MM.1S (cell line): ENCODE measurements around the gene SLCO2B1.

Experiments used
- EZH2 ChIP-seq: fragments of 300-600 bp; sonication (generic); optimal IDR thresholded peaks from 2 replicates; pipeline ENCODE3; 2017; ENCODE audit warnings: low read depth, mild to moderate bottlenecking, antibody characterized with exemption, low read length, mixed read lengths
- EZH2phosphoT487 ChIP-seq: fragments of 300-600 bp; sonication (generic); IDR thresholded peaks from 2 replicates; pipeline ENCODE4 v1.6.1; 2018; ENCODE audit warnings: antibody characterized with exemption, low read length
- TF ChIP-seq, protein P1 (sequence below): fragments of 300-600 bp; sonication (generic); IDR thresholded peaks from 2 replicates; pipeline ENCODE4 v1.5.1; 2016; ENCODE audit warnings: antibody characterized with exemption, low read length, mixed read lengths

DNA sequence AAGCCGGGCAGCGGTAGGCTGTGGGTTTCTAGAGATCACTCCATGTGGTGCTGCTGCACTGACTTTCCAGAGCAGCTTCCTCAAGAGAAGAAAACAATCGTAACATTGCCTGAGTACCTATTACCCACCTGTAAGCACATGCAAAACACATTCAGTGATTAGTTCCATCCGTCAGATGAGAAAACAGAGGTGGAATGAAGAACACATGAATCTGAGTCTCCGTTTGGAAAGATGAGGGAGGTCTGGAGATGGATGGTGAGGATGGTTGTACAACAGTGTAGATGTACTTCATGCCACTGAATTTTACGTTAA lies 7.5 kb upstream of the SLCO2B1 start:
- TF ChIP-seq EZH2 (no peak), EZH2phosphoT487 (no peak)
- TF ChIP-seq, protein P1, sequence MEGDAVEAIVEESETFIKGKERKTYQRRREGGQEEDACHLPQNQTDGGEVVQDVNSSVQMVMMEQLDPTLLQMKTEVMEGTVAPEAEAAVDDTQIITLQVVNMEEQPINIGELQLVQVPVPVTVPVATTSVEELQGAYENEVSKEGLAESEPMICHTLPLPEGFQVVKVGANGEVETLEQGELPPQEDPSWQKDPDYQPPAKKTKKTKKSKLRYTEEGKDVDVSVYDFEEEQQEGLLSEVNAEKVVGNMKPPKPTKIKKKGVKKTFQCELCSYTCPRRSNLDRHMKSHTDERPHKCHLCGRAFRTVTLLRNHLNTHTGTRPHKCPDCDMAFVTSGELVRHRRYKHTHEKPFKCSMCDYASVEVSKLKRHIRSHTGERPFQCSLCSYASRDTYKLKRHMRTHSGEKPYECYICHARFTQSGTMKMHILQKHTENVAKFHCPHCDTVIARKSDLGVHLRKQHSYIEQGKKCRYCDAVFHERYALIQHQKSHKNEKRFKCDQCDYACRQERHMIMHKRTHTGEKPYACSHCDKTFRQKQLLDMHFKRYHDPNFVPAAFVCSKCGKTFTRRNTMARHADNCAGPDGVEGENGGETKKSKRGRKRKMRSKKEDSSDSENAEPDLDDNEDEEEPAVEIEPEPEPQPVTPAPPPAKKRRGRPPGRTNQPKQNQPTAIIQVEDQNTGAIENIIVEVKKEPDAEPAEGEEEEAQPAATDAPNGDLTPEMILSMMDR, result no peak
